NAMALWA (cell line): ENCODE data around the gene SLC31A1.

ENCODE experiments used
- DNase-seq: peaks from one replicate; pipeline ENCODE4 v3.0.0-alpha.2; 2015; ENCODE audit warnings: low spot score

SLC31A1 gene

DNA sequence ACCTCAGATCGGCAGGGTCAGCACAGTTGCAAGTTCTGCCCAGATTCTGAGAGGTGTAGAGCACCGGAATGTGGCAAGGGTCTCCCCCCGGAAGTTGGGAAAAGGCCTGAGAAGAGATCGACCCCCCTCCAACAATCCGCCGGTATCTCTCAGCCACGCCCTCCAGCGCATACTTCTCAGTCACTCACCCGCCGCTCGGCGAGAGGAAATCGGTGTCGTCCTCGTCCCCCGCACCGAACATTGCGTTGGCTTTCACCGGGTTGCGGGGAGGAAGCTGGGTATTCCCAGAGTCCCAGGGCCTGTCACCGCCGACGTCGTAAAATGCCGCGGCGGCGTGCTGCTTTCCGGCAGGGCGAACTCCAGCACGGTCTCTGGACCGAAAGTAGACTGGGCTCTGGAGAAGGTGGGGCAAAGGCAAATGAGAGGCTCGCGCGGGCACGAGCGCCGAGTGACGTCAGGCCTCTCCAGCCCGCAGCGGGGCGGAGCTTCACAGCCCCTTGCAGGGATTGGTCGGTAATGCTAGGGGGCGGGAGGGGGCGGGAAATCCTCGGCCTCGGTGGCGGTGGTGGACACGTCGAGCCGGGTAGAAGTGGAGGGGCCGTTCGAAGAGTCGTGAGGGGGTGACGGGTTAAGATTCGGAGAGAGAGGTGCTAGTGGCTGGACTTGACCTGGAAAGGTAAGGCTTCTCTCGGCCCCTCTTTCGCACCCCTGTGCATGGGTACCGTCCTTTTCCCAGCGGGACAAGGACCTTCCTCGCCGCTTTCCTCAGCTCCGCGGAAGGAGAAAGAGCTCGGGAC is at the start of gene SLC31A1, which contains the start of gene FKBP15:
TSS of gene SLC31A1 (plus strand) at position 542 of the 797 bp plus-strand sequence. CDS start 34,605 bp downstream, outside the sequence.
TSS of gene FKBP15 (minus strand) at position 275 of the 797 bp plus-strand sequence. CDS start at position 241, 34 bp downstream.
- DNase-seq: peak; percentile 98

DNA sequence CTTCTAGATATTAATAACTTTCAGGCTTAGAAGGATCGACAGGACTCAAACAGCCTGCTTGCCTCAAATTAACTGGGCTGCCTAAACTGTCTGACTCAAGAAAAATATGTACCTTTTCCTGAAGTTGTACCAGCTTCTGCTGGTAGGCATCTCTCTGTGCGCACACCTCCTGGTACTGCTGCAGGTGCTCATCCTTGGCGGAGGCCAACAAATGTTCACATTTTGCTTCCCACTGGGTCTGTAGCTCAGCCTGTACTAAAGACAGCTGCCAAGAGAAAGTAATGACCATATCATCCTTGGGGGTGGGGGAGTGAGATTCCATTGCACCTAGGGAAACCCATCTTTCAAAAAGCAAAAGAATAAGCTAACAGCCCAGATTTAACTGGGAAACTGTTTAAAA is 48.0 kb upstream of the SLC31A1 start:
- no peak for DNase-seq

DNA sequence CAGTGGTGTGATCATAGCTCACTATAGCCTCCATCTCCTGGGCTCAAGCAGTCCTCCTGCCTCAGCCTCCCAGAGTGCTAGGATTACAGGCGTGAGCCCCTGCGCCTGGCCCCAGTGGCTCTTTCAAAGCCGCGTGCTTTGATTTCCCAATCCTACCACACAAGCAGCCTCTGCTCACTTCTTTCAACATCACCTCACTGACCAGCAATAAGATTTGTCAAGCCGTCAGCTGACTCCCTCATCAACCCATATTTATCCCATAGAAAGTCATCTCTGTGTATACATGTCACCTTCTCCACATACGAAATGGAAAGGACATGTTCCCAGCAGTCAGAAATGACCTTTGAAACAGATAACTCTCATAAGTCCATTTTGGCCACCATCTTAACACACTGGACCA is 44.5 kb upstream of the SLC31A1 start:
- DNase-seq: no peak

DNA sequence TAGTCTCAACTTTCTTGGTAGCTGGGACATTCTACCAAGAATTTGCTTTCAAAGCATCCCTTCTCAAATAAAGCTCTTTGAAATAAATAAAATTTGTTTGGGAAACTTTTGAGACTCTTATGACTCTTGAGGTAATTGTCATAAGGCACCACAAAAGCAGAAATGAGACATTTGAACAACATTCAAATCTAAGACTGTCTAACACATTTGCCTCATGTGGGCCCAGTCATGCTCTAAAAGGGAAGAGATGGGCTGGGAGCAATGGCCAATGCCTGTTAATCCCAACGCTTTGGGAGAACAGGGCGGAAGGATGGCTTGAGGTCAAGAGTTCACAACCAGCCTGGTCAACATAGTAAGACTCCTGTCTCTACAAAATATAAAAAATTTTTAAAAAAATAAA is 44.1 kb upstream of the SLC31A1 start:
- DNase-seq: no peak

DNA sequence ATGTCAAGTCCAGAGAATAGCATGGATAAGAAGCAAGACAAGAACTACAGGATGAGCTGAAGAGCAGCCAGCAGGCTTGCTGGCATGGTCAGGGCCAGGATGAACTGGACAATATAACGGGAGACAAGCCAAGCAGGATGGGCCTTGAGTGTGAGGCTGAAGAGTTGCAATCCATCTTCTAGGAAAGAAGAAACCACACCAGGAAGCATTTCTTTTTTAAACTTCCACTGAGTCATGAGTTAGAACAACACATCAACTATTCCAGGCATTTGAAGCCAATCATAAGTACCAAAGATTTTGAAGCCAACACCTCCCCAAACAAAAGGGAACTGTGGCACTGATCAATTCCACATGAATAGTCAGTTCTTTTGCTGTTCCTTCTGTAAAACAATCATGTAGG is 43.3 kb upstream of the SLC31A1 start:
- no peak for DNase-seq

DNA sequence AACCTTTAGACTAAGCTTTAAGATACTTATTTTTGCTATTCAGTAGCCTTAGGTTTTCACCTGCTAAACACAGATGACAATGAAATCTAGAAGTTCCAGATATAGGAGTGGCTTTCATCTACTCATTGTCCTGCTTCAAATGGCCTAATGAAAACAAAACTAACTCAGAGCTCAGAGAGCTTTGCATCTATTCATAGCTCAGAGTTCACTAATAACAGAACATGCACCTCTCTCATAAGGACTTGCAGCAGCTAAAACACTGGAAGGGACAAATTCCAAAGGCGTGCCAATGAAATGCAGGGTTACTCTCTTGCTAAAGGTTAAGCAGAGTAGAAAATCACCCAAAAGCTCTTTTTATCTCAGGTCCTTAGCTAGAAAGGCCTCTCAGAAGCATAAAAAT is 41.5 kb upstream of the SLC31A1 start:
- DNase-seq: no peak

DNA sequence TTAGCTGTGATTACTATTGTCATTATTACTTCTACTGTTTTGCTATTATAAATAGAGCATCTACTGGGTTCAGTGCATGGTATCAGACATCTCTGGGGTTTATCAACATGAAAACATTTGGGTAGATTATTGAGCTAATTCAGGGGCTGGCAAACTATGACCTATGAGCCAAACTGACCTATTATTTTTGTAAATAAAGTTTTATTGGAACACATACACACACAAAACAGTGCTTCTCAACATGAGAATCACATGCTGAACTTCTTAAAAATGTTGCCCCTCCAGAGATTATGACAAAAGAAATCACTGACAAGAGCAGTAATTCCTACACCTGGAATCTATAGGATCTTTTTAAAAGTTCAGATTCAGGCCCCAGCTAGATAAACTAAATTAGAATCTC is 40.2 kb upstream of the SLC31A1 start:
- DNase-seq: no peak

DNA sequence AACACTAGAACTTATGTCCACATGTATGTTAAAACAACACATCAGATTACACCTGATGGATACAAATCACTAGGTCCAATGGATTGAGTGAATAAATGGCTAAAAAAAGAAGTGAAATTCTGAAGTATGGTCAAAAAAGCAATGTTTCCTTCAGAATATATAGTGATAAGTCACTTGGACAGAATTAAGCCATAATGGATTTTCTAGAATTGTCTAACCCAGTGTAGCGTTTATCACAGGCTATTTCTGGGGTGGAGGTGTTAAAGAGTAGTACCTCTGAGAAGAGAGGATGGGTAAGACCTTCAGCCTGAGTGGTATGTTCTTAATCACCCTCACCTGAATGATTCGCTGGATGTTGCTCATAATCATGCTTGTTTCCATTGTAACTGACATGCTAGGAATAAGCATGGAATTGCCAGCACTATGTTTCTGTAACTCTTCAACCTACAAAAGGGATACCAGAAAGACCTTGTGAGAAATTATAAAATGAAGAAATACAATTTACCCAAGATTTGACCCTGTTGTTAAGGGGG is 37.3 kb upstream of the SLC31A1 start:
- no peak for DNase-seq

DNA sequence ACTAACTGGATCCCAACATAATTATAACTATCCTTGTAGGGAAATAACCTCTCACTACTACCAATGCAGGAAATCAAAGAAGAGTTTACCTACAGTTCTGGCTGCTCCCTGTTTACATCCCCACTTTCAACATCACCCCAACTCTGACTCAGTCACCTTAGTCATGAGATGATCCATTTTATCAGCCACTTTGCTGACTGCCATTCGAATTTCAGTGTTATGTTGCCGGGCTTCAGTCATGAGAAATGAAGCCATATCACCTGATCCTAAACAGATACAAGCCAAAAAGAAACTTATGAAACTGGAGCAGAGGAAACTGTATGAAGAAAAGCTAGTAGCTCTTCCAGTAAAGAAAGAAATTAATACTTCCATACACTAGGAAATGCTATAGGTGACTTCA is 36.8 kb upstream of the SLC31A1 start:
- no peak for DNase-seq

DNA sequence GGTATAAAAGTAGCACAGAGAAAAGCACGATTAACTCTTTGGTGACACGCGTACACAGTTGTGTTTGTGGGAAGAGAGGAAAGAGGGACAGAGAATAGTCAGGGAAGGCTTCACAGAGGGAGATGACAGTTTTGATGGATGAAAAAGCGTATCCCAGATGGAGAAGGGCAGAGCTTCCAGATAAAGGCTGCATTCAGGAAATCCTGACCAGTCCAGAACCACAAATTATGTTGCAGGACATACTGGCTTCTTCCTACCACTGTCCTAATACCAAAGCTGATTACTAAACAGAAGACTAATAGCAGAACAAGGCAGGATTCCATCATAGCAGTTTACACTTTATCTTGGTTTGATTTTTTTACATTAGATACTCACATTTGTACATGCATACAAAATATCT is 36.1 kb upstream of the SLC31A1 start:
- DNase-seq: no peak

DNA sequence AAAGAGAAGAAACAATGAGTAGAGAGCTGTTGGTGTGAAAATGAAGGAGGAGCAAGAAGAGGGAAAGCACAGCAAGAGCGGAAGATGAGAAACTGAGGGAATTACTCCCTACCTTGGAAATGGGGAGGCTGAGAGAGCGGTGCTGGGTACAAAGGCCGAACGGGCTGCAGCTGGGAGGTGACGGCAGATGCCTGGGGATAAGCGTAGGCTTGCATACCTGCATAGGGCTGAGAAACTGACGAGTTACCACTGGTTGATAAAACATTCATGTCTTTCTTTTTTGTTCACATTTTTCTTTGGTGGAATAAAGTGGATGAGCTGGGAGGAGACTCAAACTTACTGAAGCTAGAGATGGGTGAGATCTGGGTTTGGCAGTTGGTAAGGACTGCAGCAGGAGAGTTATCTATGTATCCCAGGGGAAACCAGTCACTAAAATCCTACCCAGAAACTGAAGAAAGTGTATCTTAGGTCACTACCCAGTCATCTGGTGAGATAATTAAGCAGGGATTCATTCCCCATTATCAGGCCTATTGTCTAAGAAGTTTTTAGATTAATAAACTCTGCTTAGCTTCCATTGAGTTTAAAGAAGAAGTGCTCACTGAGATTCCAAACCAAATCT is 35.1 kb upstream of the SLC31A1 start:
- no peak for DNase-seq

DNA sequence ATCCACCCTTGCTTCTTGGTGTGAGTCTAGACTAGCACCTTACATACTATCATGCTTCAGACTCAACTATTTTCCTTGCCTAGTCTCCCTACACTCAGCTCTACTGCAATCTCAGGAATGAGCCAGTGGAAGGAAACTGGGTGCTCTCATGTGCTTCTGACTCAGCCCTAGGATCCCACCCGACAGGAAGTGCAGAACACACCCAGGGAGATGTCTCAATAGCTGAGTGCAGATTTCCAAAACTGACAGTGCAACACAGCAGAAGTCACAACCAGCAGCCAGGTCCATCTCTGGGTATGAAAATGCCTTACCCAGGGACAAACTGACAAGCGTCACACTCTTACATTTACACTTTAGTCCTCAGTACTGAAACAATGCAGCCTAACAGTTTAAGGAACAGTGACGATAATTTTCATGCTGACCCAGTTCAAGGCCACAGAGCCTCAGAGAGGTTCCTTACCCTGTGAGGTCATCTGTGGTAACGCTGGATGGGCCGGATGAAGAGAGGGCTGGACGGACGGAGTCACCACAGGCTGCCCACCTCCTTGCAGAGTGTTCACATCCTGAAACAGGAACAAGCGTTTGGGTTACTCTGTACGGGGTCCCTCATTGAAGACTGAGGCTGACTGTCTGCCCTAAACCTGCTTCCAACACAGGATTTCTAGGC is 33.3 kb upstream of the SLC31A1 start:
- no peak for DNase-seq

DNA sequence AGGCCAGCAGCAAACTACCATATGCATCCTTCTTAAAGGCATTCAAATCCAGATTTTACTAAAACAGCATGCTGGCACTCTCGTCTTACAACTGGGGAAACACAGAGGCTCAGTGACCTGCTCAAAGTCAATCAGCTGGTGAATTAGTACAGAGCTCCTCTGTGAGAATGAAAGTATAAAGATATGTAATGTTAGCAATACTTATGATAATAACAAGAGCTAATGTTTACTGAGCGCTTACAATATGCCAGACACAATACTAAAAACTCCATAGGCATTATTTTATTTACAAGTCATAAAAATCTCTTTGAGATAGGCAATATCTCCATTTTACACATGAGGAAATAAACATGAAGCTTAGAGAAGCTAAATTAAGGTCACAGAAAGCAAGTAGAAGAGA is 28.9 kb upstream of the SLC31A1 start:
- no peak for DNase-seq

DNA sequence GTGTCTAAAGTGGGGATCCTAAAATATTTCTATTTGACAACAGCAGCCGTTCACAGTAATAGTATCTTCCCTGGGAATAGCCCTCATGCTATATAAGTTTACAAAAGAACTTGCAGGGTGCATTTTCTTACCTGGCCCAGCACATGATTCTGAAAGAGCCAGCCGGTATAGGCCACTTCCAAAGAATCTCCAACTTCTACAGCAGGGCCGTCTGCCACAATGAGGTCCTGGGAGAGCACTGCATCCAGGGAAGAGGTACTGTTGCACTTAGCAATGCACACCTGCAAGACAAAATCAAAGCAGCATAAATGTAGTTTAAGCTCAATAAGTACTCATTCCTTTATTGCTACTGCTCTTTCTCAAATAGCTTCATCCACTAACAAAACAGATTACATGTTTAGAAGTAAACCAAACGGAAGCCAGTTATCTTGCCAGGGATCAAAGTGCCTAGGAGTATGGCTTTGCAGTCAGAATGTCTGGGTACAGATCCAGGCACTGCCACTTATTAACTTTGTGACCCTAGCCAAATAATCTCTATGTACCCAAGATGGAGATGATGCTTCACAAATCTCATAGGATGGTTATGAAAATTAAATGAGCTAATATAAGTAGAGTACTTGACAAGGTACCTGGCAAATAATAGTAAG is 21.5 kb upstream of the SLC31A1 start:
- no peak for DNase-seq

DNA sequence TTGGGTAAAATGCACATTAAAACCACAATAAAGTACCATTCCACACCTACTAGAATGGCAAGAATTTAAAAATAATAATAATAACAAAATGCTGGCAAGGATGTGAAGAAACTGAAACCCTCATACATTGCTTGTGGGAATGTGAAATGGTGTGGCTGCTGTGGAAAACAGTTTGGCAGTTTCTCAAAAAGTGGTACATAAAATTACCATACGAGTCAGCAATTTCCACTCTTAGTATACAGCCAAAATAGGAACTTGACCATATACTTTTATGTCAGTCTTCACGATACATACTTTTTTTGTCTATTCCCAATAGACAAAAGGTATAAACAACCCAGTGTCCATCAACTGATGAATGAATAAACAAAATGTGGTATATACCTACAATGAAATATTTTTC is 15.9 kb upstream of the SLC31A1 start:
- DNase-seq: no peak

DNA sequence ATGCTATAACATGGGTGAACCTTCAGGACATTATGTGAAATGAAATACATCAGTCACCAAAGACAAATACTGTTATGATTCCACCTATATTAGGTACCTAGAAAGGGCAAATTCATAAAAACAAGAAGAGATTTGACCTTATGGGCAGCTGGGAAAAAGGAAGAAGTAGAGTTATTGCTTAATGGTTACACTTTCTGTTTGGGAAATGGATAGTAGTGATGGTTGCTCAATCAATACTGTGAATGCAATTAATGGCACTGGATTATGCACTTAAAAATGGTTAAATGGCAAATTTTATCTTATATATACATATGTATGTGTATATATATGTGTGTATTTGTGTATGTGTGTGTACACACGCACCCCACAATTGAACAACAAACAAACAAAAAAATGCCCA is 15.5 kb upstream of the SLC31A1 start:
- DNase-seq: no peak

DNA sequence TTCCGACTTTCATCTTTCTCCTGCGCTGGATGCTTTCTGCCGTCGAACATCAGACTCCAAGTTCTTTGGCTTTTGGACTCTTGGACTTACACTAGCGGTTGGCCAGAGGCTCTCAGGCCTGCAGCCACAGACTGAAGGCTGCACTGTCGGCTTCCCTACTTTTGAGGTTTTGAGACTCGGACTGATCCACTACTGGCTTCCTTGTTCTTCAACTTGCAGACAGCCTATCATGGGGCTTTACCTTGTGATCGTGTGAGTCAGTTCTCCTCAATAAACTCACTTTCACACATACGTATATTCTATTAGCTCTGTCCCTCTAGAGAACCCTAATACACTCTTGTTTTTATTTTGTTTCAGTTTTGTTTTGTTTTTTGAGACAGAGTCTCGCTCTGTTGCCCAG is 10.5 kb upstream of the SLC31A1 start:
- no peak for DNase-seq

DNA sequence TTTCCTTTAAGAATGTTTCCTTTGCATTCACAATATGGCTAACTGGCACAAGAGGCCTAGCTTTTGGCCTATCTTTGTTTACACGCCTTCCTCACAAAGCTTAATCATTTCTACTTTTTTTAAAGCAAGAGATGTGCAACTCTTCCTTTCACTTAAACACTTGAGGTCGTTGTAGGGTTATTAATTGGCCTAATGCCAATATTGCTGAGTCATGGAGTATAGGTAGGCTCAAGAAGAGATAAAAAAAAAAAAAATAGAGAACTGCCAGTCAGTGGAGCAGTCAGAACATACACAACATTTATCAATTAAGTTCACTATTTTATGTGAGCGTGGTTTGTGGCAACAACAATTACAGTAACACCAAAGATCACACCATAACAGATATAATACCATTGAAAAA is 6.2 kb upstream of the SLC31A1 start:
- DNase-seq: no peak

DNA sequence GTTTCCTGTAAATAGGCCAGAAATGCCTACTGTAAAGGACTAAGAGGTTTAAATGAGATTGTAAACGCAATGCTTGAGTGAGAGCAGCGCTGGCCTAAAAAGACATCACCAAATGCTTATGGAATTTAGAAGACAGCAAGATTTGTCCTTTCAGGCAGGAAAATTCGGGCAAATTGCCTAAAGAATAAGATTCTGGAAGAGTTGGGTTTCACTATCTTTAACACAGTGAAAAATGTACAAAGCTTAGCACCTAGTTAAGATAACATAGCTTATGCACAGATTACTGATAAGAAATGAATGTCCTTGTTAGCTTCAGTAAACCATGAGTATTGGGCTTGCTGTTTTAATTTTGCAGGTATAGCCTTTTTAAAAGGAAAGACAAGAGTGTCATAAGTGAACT is 4.9 kb upstream of the SLC31A1 start:
- DNase-seq: no peak

DNA sequence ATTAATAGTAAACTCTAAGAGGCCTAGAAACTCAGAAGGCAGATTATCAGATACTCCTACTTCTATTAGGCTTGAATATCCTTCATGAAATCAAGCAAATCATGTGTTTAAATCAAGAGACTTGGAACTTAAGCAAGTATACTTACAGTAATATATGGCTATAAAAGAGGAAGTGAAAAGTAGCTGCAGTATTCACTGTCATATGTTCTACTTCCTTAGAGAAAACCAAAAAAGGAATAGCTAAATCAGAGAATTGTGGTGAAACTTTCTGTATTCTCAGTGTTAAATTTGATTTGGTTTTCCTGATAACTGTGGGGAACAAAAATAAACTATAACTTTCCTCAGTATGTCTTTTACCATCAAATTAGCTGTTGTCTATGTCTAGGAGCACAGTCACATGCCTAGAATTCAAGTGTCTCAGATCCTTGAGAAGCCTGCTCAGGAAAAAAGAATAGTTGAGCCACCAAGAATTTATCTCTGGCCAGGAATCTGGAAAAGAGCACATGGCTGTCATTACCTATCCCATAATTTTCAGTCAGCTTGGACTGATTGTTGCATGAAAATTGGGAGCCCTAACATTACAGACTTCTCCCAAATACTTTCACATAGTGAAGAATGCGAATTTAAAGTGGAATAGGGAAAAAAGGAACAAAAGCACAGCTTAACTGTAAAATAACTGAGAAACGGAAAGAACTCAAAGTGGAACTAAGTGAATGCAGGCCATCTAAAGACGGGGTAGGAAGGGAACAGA is 2.0 kb upstream of the SLC31A1 start:
- peak; percentile 67 for DNase-seq

DNA sequence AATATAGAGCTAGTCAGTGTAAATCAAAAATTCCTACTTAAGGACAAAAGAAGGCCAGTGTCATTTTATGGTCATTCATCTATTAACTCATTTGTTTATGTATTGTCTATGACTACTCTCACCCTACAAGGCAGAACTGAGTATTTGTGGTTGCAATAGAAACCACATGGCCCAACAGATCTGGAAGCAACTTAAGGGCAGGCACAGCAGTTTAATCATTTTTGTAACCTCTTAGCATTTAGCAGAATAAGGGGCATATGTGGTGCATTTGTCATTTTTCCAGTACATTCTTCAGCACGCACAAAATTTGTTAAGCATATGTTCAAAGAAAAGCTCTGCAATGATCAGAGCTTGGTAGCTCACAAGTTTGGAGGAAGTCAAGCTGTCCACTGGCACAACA is 1.4 kb upstream of the SLC31A1 start:
- peak; percentile 73 for DNase-seq
